B cell (primary cell): ENCODE results near the gene TMEM97. TPM values are rescaled to one million over a fixed set of nuclear protein-coding genes. Genes with fewer than 3 reads are reported as not detected.

Source experiments
- ATAC-seq: fragments of 200-7000 bp; cut with Tn5 transposase; one replicate; pipeline ENCODE4 v1.10.0; 2021; ENCODE audit warnings: low read depth, mild to moderate bottlenecking, moderate number of reproducible peaks, moderate library complexity
- CTCF ChIA-PET: fragments of 350-600 bp; sonication (Branson Sonifier 250); formaldehyde crosslinking; loops from one replicate; lab custom pipeline; 2021; ENCODE audit warnings: antibody characterized with exemption, inconsistent platforms; lab: Charles Lee
- POLR2A ChIA-PET: fragments of 350-600 bp; sonication (Branson Sonifier 250); formaldehyde crosslinking; loops from one replicate; lab custom pipeline; 2021; ENCODE audit warnings: antibody characterized with exemption; lab: Charles Lee
- DNase-seq: peaks from one replicate; pipeline ENCODE4 v3.0.0; 2013
- H2AFZ ChIP-seq: 2 replicates; pipeline ENCODE4 v1.6.1; 2012; ENCODE audit warnings: mild to moderate bottlenecking, low read depth, low read length; ENCODE audit not compliant: insufficient read depth, poor library complexity, severe bottlenecking
- H3K27ac ChIP-seq, 2 donors: 1 replicate in 1 of 2; 2 replicates in 1 of 2; pipeline ENCODE4 v1.5.1; 2012 to 2013; ENCODE audit warnings: low read length in 2 of 2, mild to moderate bottlenecking in 2 of 2, moderate library complexity in 1 of 2
- H3K27me3 ChIP-seq, 4 experiments: fragments of 200-600 bp in 1 of 4; sonication (generic) in 1 of 4; replicated peaks in 1 of 4; 1 replicate in 2 of 4; 2 replicates in 2 of 4; pipeline versions ENCODE4 v1.6.1 to v1.7.0; 2013 to 2016; ENCODE audit warnings: low read length in 3 of 4, mild to moderate bottlenecking in 2 of 4, mixed read lengths in 1 of 4, moderate library complexity in 1 of 4; ENCODE audit not compliant: insufficient read depth in 4 of 4, control insufficient read depth in 3 of 4; ENCODE audit errors: control extremely low read depth in 1 of 4
- H3K36me3 ChIP-seq, 2 experiments: replicated peaks in 1 of 2; 1 replicate in 1 of 2; 2 replicates in 1 of 2; pipeline versions ENCODE4 v1.6.1 to v1.7.1; 2013; ENCODE audit warnings: low read length in 1 of 2; ENCODE audit not compliant: insufficient read depth in 2 of 2, control insufficient read depth in 1 of 2; ENCODE audit errors: control extremely low read depth in 1 of 2, extremely low read depth in 1 of 2
- H3K4me1 ChIP-seq, 2 donors: fragments of 200-600 bp in 1 of 2; sonication (generic) in 1 of 2; 1 replicate in 1 of 2; 2 replicates in 1 of 2; pipeline versions ENCODE4 v1.5.1 to v1.6.1; 2013 to 2017; ENCODE audit warnings: low read length in 2 of 2; ENCODE audit not compliant: control insufficient read depth in 2 of 2, insufficient read depth in 2 of 2
- H3K4me2 ChIP-seq: replicated peaks from 2 replicates; pipeline ENCODE3; 2012; ENCODE audit warnings: mild to moderate bottlenecking, low read depth, low read length; ENCODE audit not compliant: poor library complexity, severe bottlenecking
- H3K4me3 ChIP-seq, 5 experiments: fragments of 200-600 bp in 1 of 5; sonication (generic) in 1 of 5; 1 replicate in 3 of 5; 2 replicates in 2 of 5; pipeline versions ENCODE4 v1.5.1 to v1.7.0; 2011 to 2016; ENCODE audit warnings: low read length in 4 of 5, mild to moderate bottlenecking in 4 of 5, low read depth in 2 of 5, control low read depth in 1 of 5, moderate library complexity in 1 of 5; ENCODE audit not compliant: insufficient read depth in 1 of 5; ENCODE audit errors: control extremely low read depth in 1 of 5, extremely low read depth in 1 of 5
- H3K79me2 ChIP-seq: fragments of 200-600 bp; sonication (generic); one replicate; pipeline ENCODE4 v1.6.0; 2016; ENCODE audit warnings: low read length; ENCODE audit not compliant: control insufficient read depth, insufficient read depth
- H3K9ac ChIP-seq: fragments of 200-600 bp; sonication (generic); 2 replicates; pipeline ENCODE4 v1.6.1; 2017; ENCODE audit warnings: mild to moderate bottlenecking, low read length, moderate library complexity
- H3K9me3 ChIP-seq, 3 donors: one replicate each; pipeline versions ENCODE4 v1.6.1 to v1.7.1; 2013; ENCODE audit warnings: low read length in 2 of 3; ENCODE audit not compliant: control insufficient read depth in 2 of 3, insufficient read depth in 1 of 3; ENCODE audit errors: control extremely low read depth in 1 of 3
- H4K20me1 ChIP-seq: 2 replicates; pipeline ENCODE4 v1.6.0; 2012; ENCODE audit warnings: mild to moderate bottlenecking, low read length; ENCODE audit not compliant: insufficient read depth, control insufficient read depth, poor library complexity, severe bottlenecking
- H3K27ac Mint-ChIP-seq: one replicate; pipeline ENCODE4 v1.8.0; 2021; ENCODE audit warnings: mixed read lengths
- H3K27me3 Mint-ChIP-seq: one replicate; pipeline ENCODE4 v1.8.0; 2021; ENCODE audit warnings: mixed read lengths
- H3K4me1 Mint-ChIP-seq: one replicate; pipeline ENCODE4 v1.8.0; 2021; ENCODE audit warnings: mixed read lengths
- H3K4me3 Mint-ChIP-seq: one replicate; pipeline ENCODE4 v1.8.0; 2021; ENCODE audit warnings: mixed read lengths
- H3K9me3 Mint-ChIP-seq: one replicate; pipeline ENCODE4 v1.8.0; 2022; ENCODE audit warnings: mixed read lengths; ENCODE audit not compliant: insufficient read depth
- CTCF ChIP-seq: fragments of 200-600 bp; IDR thresholded peaks from one replicate; pipeline ENCODE4 v1.8.0; 2022; ENCODE audit warnings: antibody characterized with exemption, mild to moderate bottlenecking
- EZH2 ChIP-seq: IDR thresholded peaks from 2 replicates; pipeline ENCODE4 v1.6.1; 2012; ENCODE audit warnings: borderline replicate concordance, low read depth, mild to moderate bottlenecking, moderate library complexity, low read length; ENCODE audit not compliant: insufficient read depth, poor library complexity, severe bottlenecking
- WGBS: methylation state at CpG from one replicate; pipeline ENCODE4 v1.1.5; 2013; ENCODE audit warnings: missing lambda C conversion rate; ENCODE audit not compliant: insufficient coverage; 5-methylcytosine and 5-hydroxymethylcytosine counted together
- intact Hi-C: fragments of 100-400 bp; cut with micrococcal nuclease; formaldehyde crosslinking; loops from one replicate; pipeline ENCODE4 v1.10.0; 2022
- polyA plus RNA-seq: library from polyadenylated mRNA; depleted of rRNA; stranded (reverse); fragments of >200 nt; gene quantifications from 2 replicates; pipeline ENCODE4 v1.2.3, GENCODE V29; 2012
- total RNA-seq, 2 donors: library from RNA; stranded (reverse); fragments of 120-200 nt in 1 of 2; gene quantifications; 1 replicate in 1 of 2; 2 replicates in 1 of 2; pipeline versions ENCODE4 v1.2.3 to v1.2.4, GENCODE V29; 2013 to 2022

TMEM97 gene
- total and polyA plus RNA-seq, 2 donors (not counting 1 experiment from before 2014, with no cell fraction given) = 1.6 to 6.4 TPM

DNA sequence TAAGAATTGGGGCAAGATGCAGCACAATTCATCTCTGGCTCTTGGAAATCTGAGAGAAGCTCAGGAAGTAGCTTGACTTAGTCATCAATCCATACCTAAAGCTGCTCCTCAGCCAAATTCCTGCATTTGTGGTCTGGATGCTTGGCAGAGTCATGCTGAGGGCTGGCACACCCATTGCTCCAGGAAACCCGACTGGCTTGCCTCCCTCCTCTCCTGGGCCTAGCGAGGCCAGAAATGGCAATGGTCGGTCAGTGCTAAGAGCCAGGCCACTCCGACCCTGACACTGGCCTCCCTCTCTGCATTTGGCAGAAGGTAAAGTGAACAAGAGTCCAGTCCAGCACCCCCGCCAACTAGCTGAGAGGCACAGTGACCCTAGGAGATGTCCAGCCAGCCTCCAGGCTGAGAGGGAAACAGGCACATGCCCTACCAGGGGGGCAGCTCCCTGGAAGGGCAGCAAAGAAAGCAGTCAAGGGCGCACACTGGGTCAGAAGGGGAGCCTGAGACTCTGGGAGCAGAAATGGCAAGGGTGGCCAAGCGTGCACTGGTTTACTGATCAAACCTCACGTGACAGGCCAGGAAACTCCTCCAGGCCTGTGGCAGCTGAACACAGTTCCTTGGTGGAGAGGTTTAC lies 28.4 kb downstream of the TMEM97 start:
- Mint-ChIP-seq H3K4me1 (no peaks in the 10 kb centered on the region), H3K9me3 (no peaks in the 10 kb centered on the region), H3K27me3 (no peaks in the 10 kb centered on the region), H3K4me3 (no peak overlapping the region), H3K27ac (no peak overlapping the region)
- no peaks in the 10 kb centered on the region for H3K4me1 ChIP-seq
- no peak overlapping the region for H3K4me3 ChIP-seq
- no peaks in the 10 kb centered on the region for H4K20me1 ChIP-seq
- peaks cover 0 to 85% of the 10 kb centered on the region in 2 experiments for H3K36me3 ChIP-seq
- H3K9ac ChIP-seq = no peak overlapping the region
- no peak for ATAC-seq
- no peak for TF ChIP-seq EZH2
- no peak for TF ChIP-seq CTCF
- H3K4me2 ChIP-seq = no peak overlapping the region
- WGBS = 96% methylated on average over 8 of the region's 8 CpGs
- H2AFZ ChIP-seq = no peak overlapping the region
- ChIA-PET CTCF (interaction anchor here (1.3 kb wide), 2 partner anchors 69 to 96 kb away, joined by 4 read pairs; no protein-coding TSS in a partner anchor), POLR2A (no interaction called here)
- DNase-seq = no peak
- intact Hi-C loops = no loop called here
- no peaks in the 10 kb centered on the region for H3K79me2 ChIP-seq
- no peaks in the 10 kb centered on the region for H3K27me3 ChIP-seq
- H3K9me3 ChIP-seq = no peaks in the 10 kb centered on the region
- H3K27ac ChIP-seq = no peak overlapping the region

- Mint-ChIP-seq H3K27ac (no peak overlapping the region), H3K27me3 (no peaks in the 10 kb centered on the region), H3K4me1 (no peaks in the 10 kb centered on the region), H3K4me3 (no peak overlapping the region), H3K9me3 (no peaks in the 10 kb centered on the region)
- no peak overlapping the region for H3K27ac ChIP-seq
- no peak for TF ChIP-seq CTCF
- no peak for TF ChIP-seq EZH2
- intact Hi-C loops = no loop called here
- ATAC-seq (no peak), DNase-seq (no peak)
- H3K79me2 ChIP-seq = peaks cover 3% of the 10 kb centered on the region
- no peak overlapping the region for H2AFZ ChIP-seq
- whole genome bisulfite sequencing = 67% methylated on average over 3 of the region's 3 CpGs
- no peaks in the 10 kb centered on the region for H3K27me3 ChIP-seq
- no peak overlapping the region for H3K9ac ChIP-seq
- ChIA-PET POLR2A (no interaction called here), CTCF (no interaction called here)
- H3K4me3 ChIP-seq = no peak overlapping the region
- no peaks in the 10 kb centered on the region for H3K9me3 ChIP-seq
- H3K4me2 ChIP-seq = no peak overlapping the region
- no peaks in the 10 kb centered on the region for H4K20me1 ChIP-seq
- no peaks in the 10 kb centered on the region for H3K4me1 ChIP-seq
- H3K36me3 ChIP-seq = peaks cover 0 to 84% of the 10 kb centered on the region in 2 experiments
Observed at GRCh38 chr17:28348979-28349378, 30.0 kb downstream of the TMEM97 start.
